ENCODE data around the gene INPP5E. TPM values are rescaled to one million over a fixed set of nuclear protein-coding genes. Genes with fewer than 3 reads are reported as not detected.

INPP5E gene
- total and polyA plus RNA-seq, 2 donors (not counting 1 experiment from before 2014, with no cell fraction given): 31.0 to 33.1 TPM

- no peak overlapping the region for H3K4me2 ChIP-seq (replicated peaks; ENCODE audit: low read depth, low read length, poor library complexity, severe bottlenecking)
- no peak for DNase-seq
- POLR2A ChIA-PET: no interaction called here
- H3K27me3 Mint-ChIP-seq: no peaks in the 10 kb centered on the region
- no peak overlapping the region for H3K27ac Mint-ChIP-seq
- no peaks in the 10 kb centered on the region for H3K27me3 ChIP-seq (replicated peaks in 1 of 4; ENCODE audit: control extremely low read depth in 1 of 4, control insufficient read depth in 3 of 4, insufficient read depth in 4 of 4, low read length in 3 of 4)
- H3K9ac ChIP-seq (ENCODE audit: low read length): no peak overlapping the region
- H3K4me1 ChIP-seq (ENCODE audit: control insufficient read depth in 2 of 2, insufficient read depth in 2 of 2, low read length in 2 of 2): peaks cover 40 to 51% of the 10 kb centered on the region in 2 donors
- TF ChIP-seq EZH2 (IDR thresholded peaks at IDR 0.05; ENCODE audit: borderline replicate concordance, insufficient read depth, low read depth, low read length, poor library complexity, severe bottlenecking) (no peak), CTCF (IDR thresholded peaks at IDR 0.05) (no peak)
- WGBS (ENCODE audit: insufficient coverage): 100% methylated on average over 2 of the region's 7 CpGs
- no peaks in the 10 kb centered on the region for H3K9me3 Mint-ChIP-seq (ENCODE audit: insufficient read depth)
- H3K79me2 ChIP-seq (ENCODE audit: control insufficient read depth, insufficient read depth, low read length): peaks cover 45% of the 10 kb centered on the region
- H3K4me1 Mint-ChIP-seq: peaks cover 55% of the 10 kb centered on the region
- H3K4me3 Mint-ChIP-seq: no peak overlapping the region
- CTCF ChIA-PET: interaction anchor here (0.6 to 1.0 kb wide), 2 partner anchors 42 to 548 kb away, joined by 3 read pairs; partner anchors contain the start of gene DNLZ
- intact Hi-C loops (cut with micrococcal nuclease): no loop called here
- no peak overlapping the region for H2AFZ ChIP-seq (ENCODE audit: insufficient read depth, low read depth, low read length, poor library complexity, severe bottlenecking)
- H4K20me1 ChIP-seq (ENCODE audit: control insufficient read depth, insufficient read depth, low read length, poor library complexity, severe bottlenecking): peaks cover 18% of the 10 kb centered on the region
- no peak overlapping the region for H3K4me3 ChIP-seq (ENCODE audit: control extremely low read depth in 1 of 5, extremely low read depth in 1 of 5, insufficient read depth in 1 of 5, low read depth in 2 of 5, low read length in 4 of 5)
- H3K27ac ChIP-seq (ENCODE audit: low read length in 2 of 2): peak overlapping the region; percentile 58 to 73
- no peak for ATAC-seq (ENCODE audit: low read depth)
- peaks cover 0 to 28% of the 10 kb centered on the region in 2 experiments for H3K36me3 ChIP-seq (replicated peaks in 1 of 2; ENCODE audit: control extremely low read depth in 1 of 2, control insufficient read depth in 1 of 2, extremely low read depth in 1 of 2, insufficient read depth in 2 of 2, low read length in 1 of 2)
- H3K9me3 ChIP-seq (ENCODE audit: control extremely low read depth in 1 of 3, control insufficient read depth in 2 of 3, insufficient read depth in 1 of 3, low read length in 2 of 3): no peaks in the 10 kb centered on the region
Observed at GRCh38 chr9:136405481-136405880, 34.2 kb downstream of the INPP5E start.

- no peaks in the 10 kb centered on the region for H3K9me3 Mint-ChIP-seq (ENCODE audit: insufficient read depth)
- H2AFZ ChIP-seq (ENCODE audit: insufficient read depth, low read depth, low read length, poor library complexity, severe bottlenecking): no peak overlapping the region
- no peaks in the 10 kb centered on the region for H3K27me3 ChIP-seq (replicated peaks in 1 of 4; ENCODE audit: control extremely low read depth in 1 of 4, control insufficient read depth in 3 of 4, insufficient read depth in 4 of 4, low read length in 3 of 4)
- peaks cover 53% of the 10 kb centered on the region for H3K4me1 Mint-ChIP-seq
- DNase-seq (no peak), ATAC-seq (ENCODE audit: low read depth) (no peak)
- peaks cover 44% of the 10 kb centered on the region for H3K79me2 ChIP-seq (ENCODE audit: control insufficient read depth, insufficient read depth, low read length)
- ChIA-PET POLR2A (interaction anchor here (1.3 kb wide), 1 partner anchor 42 kb away, joined by 4 read pairs; the partner anchor contains the start of gene DNLZ), CTCF (no interaction called here)
- H3K27ac ChIP-seq (ENCODE audit: low read length in 2 of 2): peak overlapping the region; percentile 58 to 73
- H3K4me2 ChIP-seq (replicated peaks; ENCODE audit: low read depth, low read length, poor library complexity, severe bottlenecking): peak overlapping the region; percentile 70
- H3K27ac Mint-ChIP-seq: peak overlapping the region; percentile 87
- H3K9me3 ChIP-seq (ENCODE audit: control extremely low read depth in 1 of 3, control insufficient read depth in 2 of 3, insufficient read depth in 1 of 3, low read length in 2 of 3): no peaks in the 10 kb centered on the region
- 77% methylated on average over 14 of the region's 14 CpGs for WGBS (ENCODE audit: insufficient coverage)
- H4K20me1 ChIP-seq (ENCODE audit: control insufficient read depth, insufficient read depth, low read length, poor library complexity, severe bottlenecking): peaks cover 14% of the 10 kb centered on the region
- H3K9ac ChIP-seq (ENCODE audit: low read length): no peak overlapping the region
- H3K27me3 Mint-ChIP-seq: no peaks in the 10 kb centered on the region
- intact Hi-C loops (cut with micrococcal nuclease): loop anchor here (5.0 kb wide), 1 partner anchor 162 kb away; no protein-coding TSS in a partner anchor
- TF ChIP-seq CTCF (IDR thresholded peaks at IDR 0.05) (no peak), EZH2 (IDR thresholded peaks at IDR 0.05; ENCODE audit: borderline replicate concordance, insufficient read depth, low read depth, low read length, poor library complexity, severe bottlenecking) (no peak)
- peaks cover 0 to 28% of the 10 kb centered on the region in 2 experiments for H3K36me3 ChIP-seq (replicated peaks in 1 of 2; ENCODE audit: control extremely low read depth in 1 of 2, control insufficient read depth in 1 of 2, extremely low read depth in 1 of 2, insufficient read depth in 2 of 2, low read length in 1 of 2)
- peaks cover 42 to 52% of the 10 kb centered on the region in 2 donors for H3K4me1 ChIP-seq (ENCODE audit: control insufficient read depth in 2 of 2, insufficient read depth in 2 of 2, low read length in 2 of 2)
- no peak overlapping the region for H3K4me3 ChIP-seq (ENCODE audit: control extremely low read depth in 1 of 5, extremely low read depth in 1 of 5, insufficient read depth in 1 of 5, low read depth in 2 of 5, low read length in 4 of 5)
- peak overlapping the region; percentile 49 for H3K4me3 Mint-ChIP-seq
Observed at GRCh38 chr9:136404801-136405136, 34.9 kb downstream of the INPP5E start.
